ENCODE results near the gene NAT9.

Gene NAT9

GRCh38 chr17:74723891-74724290 is 52.3 kb downstream of the NAT9 start:
- TF ChIP-seq ZFX (IDR thresholded peaks at IDR 0.05) (no peak), CTCF (conservative IDR thresholded peaks at IDR 0.05) (no peak)
- H3K27ac ChIP-seq: no peak overlapping the region

- no peak for TF ChIP-seq ZFX (IDR thresholded peaks at IDR 0.05)
- no peak for TF ChIP-seq CTCF (conservative IDR thresholded peaks at IDR 0.05)
- no peak overlapping the region for H3K27ac ChIP-seq
These were observed 53.4 kb downstream of the NAT9 start for GRCh38 chr17:74722782-74723181.
